PC-9 (cell line): ENCODE data around the gene MTHFSD. TPM values are rescaled to one million over a fixed set of nuclear protein-coding genes. Genes with fewer than 3 reads are reported as not detected.
A peak's percentile ranks its signal among the peaks of the same experiment; 100 is the strongest.

Source experiments
- BruUV-seq: library from RNA; stranded (reverse); fragments of 400-500 nt; replicated peaks from 2 replicates; lab custom pipeline; 2021; lab: Mats Ljungman, UMichigan
- CTCF ChIA-PET: fragments of 300-600 bp; sonication (Branson Sonifier 250); formaldehyde crosslinking; loops from one replicate; lab custom pipeline; 2022; ENCODE audit warnings: antibody characterized with exemption; lab: Charles Lee
- POLR2A ChIA-PET: fragments of 300-600 bp; sonication (Branson Sonifier 250); formaldehyde crosslinking; loops from one replicate; lab custom pipeline; 2022; ENCODE audit warnings: antibody characterized with exemption; ENCODE audit not compliant: unreplicated experiment; lab: Charles Lee
- DNase-seq, 2 experiments: peaks; one replicate each; pipeline versions ENCODE4 v3.0.0 to v3.0.0-alpha.2; 2015 to 2022; ENCODE audit warnings: mixed read lengths in 1 of 2
- H2AFZ ChIP-seq: fragments of 200-600 bp; sonication (generic); 2 replicates; pipeline ENCODE4 v1.8.1; 2017; ENCODE audit warnings: antibody characterized with exemption
- H3F3A ChIP-seq: fragments of 200-600 bp; sonication (generic); 2 replicates; pipeline ENCODE4 v1.8.1; 2017; ENCODE audit warnings: antibody characterized with exemption, mild to moderate bottlenecking, low read depth; ENCODE audit not compliant: insufficient read depth
- H3K27ac ChIP-seq: fragments of 200-600 bp; sonication (generic); 2 replicates; pipeline ENCODE4 v1.6.1; 2016; ENCODE audit warnings: mixed run types
- H3K27me3 ChIP-seq: fragments of 200-600 bp; sonication (generic); 2 replicates; pipeline ENCODE4 v1.6.1; 2016; ENCODE audit warnings: low read depth, mixed run types; ENCODE audit not compliant: insufficient read depth
- H3K36me3 ChIP-seq: fragments of 200-600 bp; sonication (generic); 2 replicates; pipeline ENCODE4 v1.6.1; 2016; ENCODE audit warnings: low read depth, mixed run types
- H3K4me1 ChIP-seq: fragments of 200-600 bp; sonication (generic); replicated peaks from 2 replicates; pipeline ENCODE4 v1.6.1; 2016; ENCODE audit warnings: mixed run types; ENCODE audit not compliant: insufficient read depth
- H3K4me2 ChIP-seq: fragments of 200-600 bp; sonication (generic); 2 replicates; pipeline ENCODE4 v1.6.1; 2017; ENCODE audit warnings: mixed run types
- H3K4me3 ChIP-seq: fragments of 200-600 bp; sonication (generic); 2 replicates; pipeline ENCODE4 v1.6.1; 2016; ENCODE audit warnings: mixed run types
- H3K79me2 ChIP-seq: fragments of 200-600 bp; sonication (generic); 2 replicates; pipeline ENCODE4 v1.6.1; 2017; ENCODE audit warnings: low read depth, mixed run types
- H3K9me2 ChIP-seq: fragments of 200-600 bp; sonication (generic); 2 replicates; pipeline ENCODE4 v1.8.1; 2017; ENCODE audit warnings: mild to moderate bottlenecking; ENCODE audit not compliant: insufficient read depth
- H3K9me3 ChIP-seq: fragments of 200-600 bp; sonication (generic); 2 replicates; pipeline ENCODE4 v1.8.1; 2016; ENCODE audit warnings: low read depth; ENCODE audit not compliant: insufficient read depth
- H4K20me1 ChIP-seq: fragments of 200-600 bp; sonication (generic); 2 replicates; pipeline ENCODE4 v1.8.1; 2017; ENCODE audit not compliant: insufficient read depth
- EZH2 ChIP-seq: fragments of 200-600 bp; sonication (generic); IDR thresholded peaks from 2 replicates; pipeline ENCODE4 v1.8.0; 2017; ENCODE audit warnings: antibody characterized with exemption, low read depth
- intact Hi-C: fragments of 100-400 bp; cut with micrococcal nuclease; formaldehyde crosslinking; loops from one replicate; pipeline ENCODE4 v1.10.0; 2022; ENCODE audit not compliant: unreplicated experiment
- total RNA-seq: library from RNA; stranded (reverse); gene quantifications from 2 replicates; pipeline ENCODE4 v1.2.3, GENCODE V29; 2021
- TF ChIP-seq, protein P1 (sequence below): fragments of 200-600 bp; sonication (generic); conservative IDR thresholded peaks from 2 replicates; pipeline ENCODE4 v1.6.1; 2017; ENCODE audit warnings: mixed run types, antibody characterized with exemption, mild to moderate bottlenecking, moderate library complexity

MTHFSD gene
- total RNA-seq, 1 experiment from 2014 or later = 25.7 TPM

DNA sequence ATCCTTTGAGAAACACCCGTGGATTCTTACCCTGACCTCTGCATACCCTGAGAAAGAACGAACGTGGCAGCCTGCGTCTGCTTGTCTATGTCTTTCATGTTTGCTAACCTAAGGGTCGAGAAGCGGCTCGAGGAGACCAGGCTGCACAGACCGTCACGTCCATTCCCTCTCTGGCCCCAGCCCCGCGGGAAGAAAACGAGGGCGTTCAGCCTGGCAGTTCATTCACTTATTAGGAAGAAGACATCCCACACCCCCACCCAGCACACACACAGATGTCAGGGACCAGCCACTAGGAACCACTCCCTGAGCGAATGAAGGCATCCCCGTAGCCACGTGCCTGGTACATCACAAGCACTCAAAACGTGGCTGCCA is 655 bp upstream of the MTHFSD start:
- no peak for TF ChIP-seq EZH2
- TF ChIP-seq, protein P1, sequence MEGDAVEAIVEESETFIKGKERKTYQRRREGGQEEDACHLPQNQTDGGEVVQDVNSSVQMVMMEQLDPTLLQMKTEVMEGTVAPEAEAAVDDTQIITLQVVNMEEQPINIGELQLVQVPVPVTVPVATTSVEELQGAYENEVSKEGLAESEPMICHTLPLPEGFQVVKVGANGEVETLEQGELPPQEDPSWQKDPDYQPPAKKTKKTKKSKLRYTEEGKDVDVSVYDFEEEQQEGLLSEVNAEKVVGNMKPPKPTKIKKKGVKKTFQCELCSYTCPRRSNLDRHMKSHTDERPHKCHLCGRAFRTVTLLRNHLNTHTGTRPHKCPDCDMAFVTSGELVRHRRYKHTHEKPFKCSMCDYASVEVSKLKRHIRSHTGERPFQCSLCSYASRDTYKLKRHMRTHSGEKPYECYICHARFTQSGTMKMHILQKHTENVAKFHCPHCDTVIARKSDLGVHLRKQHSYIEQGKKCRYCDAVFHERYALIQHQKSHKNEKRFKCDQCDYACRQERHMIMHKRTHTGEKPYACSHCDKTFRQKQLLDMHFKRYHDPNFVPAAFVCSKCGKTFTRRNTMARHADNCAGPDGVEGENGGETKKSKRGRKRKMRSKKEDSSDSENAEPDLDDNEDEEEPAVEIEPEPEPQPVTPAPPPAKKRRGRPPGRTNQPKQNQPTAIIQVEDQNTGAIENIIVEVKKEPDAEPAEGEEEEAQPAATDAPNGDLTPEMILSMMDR = no peak
- ChIA-PET CTCF (no interaction called here), POLR2A (no interaction called here)

GRCh38 chr16:86554599-86554916 is 477 bp downstream of the MTHFSD start:
- peak overlapping the region; percentile 95 for H2AFZ ChIP-seq
- CTCF ChIA-PET = no interaction called here
- BruUV-seq = no TSS peak

More for the DNA sequence above, 655 bp upstream of the MTHFSD start:
- peaks cover 28% of the 10 kb centered on the region; the same call in 1 of the 2 replicates for H3K27me3 ChIP-seq
- BruUV-seq = no TSS peak
- peak overlapping the region; percentile 88 for H3K4me3 ChIP-seq
- intact Hi-C loops = no loop called here
- H2AFZ ChIP-seq = peak overlapping the region; percentile 95
- peaks cover 14% of the 10 kb centered on the region for H3K79me2 ChIP-seq
- no peaks in the 10 kb centered on the region for H4K20me1 ChIP-seq
- H3K9me3 ChIP-seq = no peaks in the 10 kb centered on the region
- H3K27ac ChIP-seq = no peak overlapping the region
- H3F3A ChIP-seq = no peaks in the 10 kb centered on the region
- peaks cover 6% of the 10 kb centered on the region for H3K4me1 ChIP-seq
- H3K4me2 ChIP-seq = peak overlapping the region; percentile 94
- no peaks in the 10 kb centered on the region for H3K9me2 ChIP-seq
- no peak for DNase-seq
- peaks cover 12% of the 10 kb centered on the region; the same call in 1 of the 2 replicates for H3K36me3 ChIP-seq

GRCh38 chr16:86553356-86553755 is 1.7 kb downstream of the MTHFSD start:
- no peak for DNase-seq
- ChIA-PET CTCF (no interaction called here), POLR2A (interaction anchor here (0.7 kb wide), 1 partner anchor 867 kb away, joined by 4 read pairs; no protein-coding TSS in a partner anchor)
- intact Hi-C loops = no loop called here
- H3K79me2 ChIP-seq = peaks cover 14% of the 10 kb centered on the region
- H2AFZ ChIP-seq = no peak overlapping the region
- no peak overlapping the region for H3K27ac ChIP-seq
- no peak overlapping the region for H3K4me3 ChIP-seq
- no peaks in the 10 kb centered on the region for H3K9me2 ChIP-seq
- H3F3A ChIP-seq = no peaks in the 10 kb centered on the region
- no peaks in the 10 kb centered on the region for H4K20me1 ChIP-seq
- peaks cover 12% of the 10 kb centered on the region; the same call in 1 of the 2 replicates for H3K36me3 ChIP-seq
- H3K27me3 ChIP-seq = peaks cover 12% of the 10 kb centered on the region; the same call in 1 of the 2 replicates
- H3K9me3 ChIP-seq = no peaks in the 10 kb centered on the region
- TF ChIP-seq EZH2 = no peak
- TF ChIP-seq, protein P1 = no peak
- H3K4me1 ChIP-seq = peaks cover 6% of the 10 kb centered on the region
- no TSS peak for BruUV-seq
- no peak overlapping the region for H3K4me2 ChIP-seq

More at GRCh38 chr16:86554599-86554916, 477 bp downstream of the MTHFSD start:
- no peak for DNase-seq
- H3K4me1 ChIP-seq = peaks cover 6% of the 10 kb centered on the region
- no peaks in the 10 kb centered on the region for H3F3A ChIP-seq
- no peaks in the 10 kb centered on the region for H3K9me3 ChIP-seq
- no peaks in the 10 kb centered on the region for H3K9me2 ChIP-seq
- peaks cover 14% of the 10 kb centered on the region for H3K79me2 ChIP-seq
- TF ChIP-seq, protein P1 = no peak
- TF ChIP-seq EZH2 = no peak
- peaks cover 12% of the 10 kb centered on the region; the same call in 1 of the 2 replicates for H3K36me3 ChIP-seq
- peaks cover 21% of the 10 kb centered on the region; the same call in 1 of the 2 replicates for H3K27me3 ChIP-seq
- peak overlapping the region; percentile 94 for H3K4me2 ChIP-seq
- intact Hi-C loops = no loop called here
- POLR2A ChIA-PET = no interaction called here
- H3K27ac ChIP-seq = peak overlapping the region; percentile 47
- H3K4me3 ChIP-seq = peak overlapping the region; percentile 88
- no peaks in the 10 kb centered on the region for H4K20me1 ChIP-seq
